H9 (cell line): ENCODE results near the gene BUB1. TPM values are rescaled to one million over a fixed set of nuclear protein-coding genes. Genes with fewer than 3 reads are reported as not detected.
A peak's percentile ranks its signal among the peaks of the same experiment; 100 is the strongest.

Source experiments
- DNase-seq: peaks from one replicate; pipeline ENCODE4 v3.0.0-alpha.2; 2017
- H2AFZ ChIP-seq: one replicate; pipeline ENCODE4 v1.6.1; 2013; ENCODE audit warnings: mild to moderate bottlenecking, low read length, control low read depth, moderate library complexity
- H2AK5ac ChIP-seq: 2 replicates; pipeline ENCODE4 v1.6.1; 2013; ENCODE audit warnings: low read length, control low read depth, mixed read lengths; ENCODE audit not compliant: insufficient read length
- H2BK120ac ChIP-seq: one replicate; pipeline ENCODE4 v1.6.1; 2013; ENCODE audit warnings: low read depth, mild to moderate bottlenecking, low read length, control low read depth, inconsistent platforms; ENCODE audit not compliant: poor library complexity, severe bottlenecking
- H2BK12ac ChIP-seq: 2 replicates; pipeline ENCODE4 v1.6.1; 2013; ENCODE audit warnings: low read length, control low read depth, mixed read lengths, low read depth; ENCODE audit not compliant: insufficient read length
- H2BK15ac ChIP-seq: 2 replicates; pipeline ENCODE4 v1.6.1; 2013; ENCODE audit warnings: low read depth, low read length, control low read depth
- H2BK20ac ChIP-seq: one replicate; pipeline ENCODE4 v1.6.1; 2013; ENCODE audit warnings: low read depth, mild to moderate bottlenecking, low read length, control low read depth, inconsistent platforms; ENCODE audit not compliant: poor library complexity, severe bottlenecking
- H2BK5ac ChIP-seq: 2 replicates; pipeline ENCODE4 v1.6.1; 2013; ENCODE audit warnings: low read length, control low read depth, mixed read lengths; ENCODE audit not compliant: insufficient read length
- H3K14ac ChIP-seq: 2 replicates; pipeline ENCODE4 v1.6.1; 2013; ENCODE audit warnings: low read length, control low read depth; ENCODE audit not compliant: insufficient read depth
- H3K18ac ChIP-seq: 2 replicates; pipeline ENCODE4 v1.6.1; 2013; ENCODE audit warnings: low read depth, mild to moderate bottlenecking, mixed read lengths, low read length, control low read depth; ENCODE audit not compliant: insufficient read length
- H3K23ac ChIP-seq: 2 replicates; pipeline ENCODE4 v1.6.1; 2013; ENCODE audit warnings: low read length, control low read depth, mixed read lengths, low read depth; ENCODE audit not compliant: insufficient read length
- H3K23me2 ChIP-seq: 2 replicates; pipeline ENCODE4 v1.6.1; 2013; ENCODE audit warnings: low read depth, mild to moderate bottlenecking, mixed read lengths, low read length, control low read depth; ENCODE audit not compliant: insufficient read length, poor library complexity, severe bottlenecking
- H3K27ac ChIP-seq: 2 replicates; pipeline ENCODE4 v1.5.1; 2013; ENCODE audit warnings: low read length, control low read depth, mixed read lengths, low read depth; ENCODE audit not compliant: insufficient read length
- H3K27me3 ChIP-seq: 2 replicates; pipeline ENCODE4 v1.6.1; 2013; ENCODE audit warnings: low read length, control low read depth, inconsistent platforms; ENCODE audit not compliant: insufficient read depth
- H3K4ac ChIP-seq: 2 replicates; pipeline ENCODE4 v1.6.1; 2013; ENCODE audit warnings: low read depth, mild to moderate bottlenecking, control low read depth, inconsistent platforms, low read length, moderate library complexity
- H3K4me1 ChIP-seq: 2 replicates; pipeline ENCODE4 v1.6.1; 2013; ENCODE audit warnings: low read length, control low read depth, inconsistent platforms; ENCODE audit not compliant: insufficient read depth
- H3K4me2 ChIP-seq: 2 replicates; pipeline ENCODE4 v1.6.1; 2013; ENCODE audit warnings: low read length, control low read depth, mixed read lengths; ENCODE audit not compliant: insufficient read length, insufficient read depth
- H3K56ac ChIP-seq: 2 replicates; pipeline ENCODE4 v1.6.1; 2013; ENCODE audit warnings: low read depth, mild to moderate bottlenecking, mixed read lengths, low read length, control low read depth; ENCODE audit not compliant: insufficient read length
- H3K79me1 ChIP-seq: 2 replicates; pipeline ENCODE4 v1.6.1; 2013; ENCODE audit warnings: low read depth, mild to moderate bottlenecking, moderate library complexity, low read length, control low read depth, inconsistent platforms; ENCODE audit not compliant: insufficient read depth, poor library complexity, severe bottlenecking
- H3K79me2 ChIP-seq: 2 replicates; pipeline ENCODE4 v1.6.1; 2013; ENCODE audit warnings: low read length, control low read depth, inconsistent platforms; ENCODE audit not compliant: insufficient read depth
- H3K9ac ChIP-seq: 2 replicates; pipeline ENCODE4 v1.6.1; 2013; ENCODE audit warnings: low read length, control low read depth, mixed read lengths; ENCODE audit not compliant: insufficient read length; ENCODE audit errors: extremely low read depth
- H3K9me3 ChIP-seq: one replicate; pipeline ENCODE4 v1.6.1; 2013; ENCODE audit warnings: low read depth, low read length, inconsistent platforms; ENCODE audit not compliant: control insufficient read depth
- H3T11ph ChIP-seq: one replicate; pipeline ENCODE4 v1.6.1; 2013; ENCODE audit warnings: mild to moderate bottlenecking, low read length, control low read depth, inconsistent platforms
- H4K20me1 ChIP-seq: one replicate; pipeline ENCODE4 v1.6.1; 2013; ENCODE audit not compliant: control insufficient read depth, insufficient read length, insufficient read depth
- H4K5ac ChIP-seq: 2 replicates; pipeline ENCODE4 v1.6.1; 2013; ENCODE audit warnings: low read depth, mild to moderate bottlenecking, mixed read lengths, low read length, control low read depth; ENCODE audit not compliant: insufficient read length
- H4K8ac ChIP-seq: replicated peaks from 2 replicates; pipeline ENCODE4 v1.6.1; 2013; ENCODE audit warnings: low read length, control low read depth, mixed read lengths, low read depth; ENCODE audit not compliant: insufficient read length
- H4K91ac ChIP-seq: 2 replicates; pipeline ENCODE4 v1.6.1; 2013; ENCODE audit warnings: low read depth, mild to moderate bottlenecking, moderate library complexity, mixed read lengths, low read length, control low read depth; ENCODE audit not compliant: insufficient read length
- H3K27ac Mint-ChIP-seq, 3 experiments: 2 replicates in 2 of 3; 3 replicates in 1 of 3; pipeline ENCODE4 v1.8.0; 2020 to 2021; ENCODE audit warnings: mixed read lengths in 3 of 3, mild to moderate bottlenecking in 1 of 3, moderate library complexity in 1 of 3
- H3K27me3 Mint-ChIP-seq: 2 replicates; pipeline ENCODE4 v1.8.0; 2021; ENCODE audit warnings: low read depth, mild to moderate bottlenecking, moderate library complexity, mixed read lengths
- H3K36me3 Mint-ChIP-seq, 3 experiments: 2 replicates in 2 of 3; 3 replicates in 1 of 3; pipeline ENCODE4 v1.8.0; 2020 to 2021; ENCODE audit warnings: low read depth in 3 of 3, mixed read lengths in 3 of 3; ENCODE audit not compliant: insufficient read depth in 1 of 3
- H3K4me1 Mint-ChIP-seq, 2 experiments: 2 replicates each; pipeline ENCODE4 v1.8.0; 2020; ENCODE audit warnings: mixed read lengths in 2 of 2
- H3K4me3 Mint-ChIP-seq, 2 experiments: 2 replicates in 1 of 2; 3 replicates in 1 of 2; pipeline ENCODE4 v1.8.0; 2020 to 2021; ENCODE audit warnings: mild to moderate bottlenecking in 2 of 2, mixed read lengths in 2 of 2, moderate library complexity in 1 of 2
- H3K9me3 Mint-ChIP-seq, 2 experiments: 2 replicates in 1 of 2; 3 replicates in 1 of 2; pipeline ENCODE4 v1.8.0; 2020; ENCODE audit warnings: mild to moderate bottlenecking in 2 of 2, mixed read lengths in 2 of 2, moderate library complexity in 1 of 2
- WGBS: extraction: QIAGEN DNeasy Blood & Tissue Kit; methylation state at CpG from one replicate; pipeline ENCODE4 v1.1.7; 2013; ENCODE audit warnings: missing lambda C conversion rate, low lambda C conversion rate, mixed read lengths; ENCODE audit not compliant: insufficient read length; ENCODE audit errors: extremely low coverage; 5-methylcytosine and 5-hydroxymethylcytosine counted together
- total RNA-seq: library from RNA; stranded (reverse); gene quantifications from 2 replicates; pipeline ENCODE4 v1.2.1, GENCODE V29; 2021
- TF ChIP-seq, protein P1 (sequence below): fragments of 200-600 bp; sonication (generic); conservative IDR thresholded peaks from 3 replicates; pipeline ENCODE4 v1.8.0; 2021; ENCODE audit warnings: antibody characterized with exemption, mild to moderate bottlenecking

The BUB1 gene
- total RNA-seq, 1 experiment from 2014 or later: 144 TPM

DNA sequence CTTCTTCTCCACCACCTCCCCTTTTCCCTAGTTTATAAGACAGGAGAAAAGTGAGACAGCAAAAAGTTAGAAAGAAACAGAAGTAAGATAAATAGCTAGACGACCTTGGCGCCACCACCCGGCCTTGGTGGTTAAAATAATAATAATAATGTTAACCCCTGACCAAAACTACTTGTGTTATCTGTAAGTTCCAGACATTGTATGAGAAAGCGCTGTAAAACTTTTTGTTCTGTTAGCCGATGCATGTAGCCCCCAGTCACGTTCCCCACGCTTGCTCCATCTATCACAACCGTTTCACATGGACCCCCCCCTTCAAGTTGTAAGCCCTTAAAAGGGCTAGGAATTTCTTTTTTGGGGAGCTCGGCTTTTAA lies 1.5 kb upstream of the BUB1 start:
- Mint-ChIP-seq H3K36me3 (peaks cover 16 to 38% (median 20%) of the 10 kb centered on the region in 3 experiments), H3K27ac (peak overlapping the region in 1 of 3 experiments; percentile 90; a peak in 1 of 7 replicates), H3K9me3 (peaks cover 15 to 25% of the 10 kb centered on the region in 2 experiments), H3K27me3 (peaks cover 1% of the 10 kb centered on the region; the same call in 1 of the 2 replicates), H3K4me1 (peaks cover 63 to 65% of the 10 kb centered on the region in 2 experiments), H3K4me3 (peak overlapping the region in 1 of 2 experiments; percentile 96; a peak in 3 of 5 replicates)
- Histone ChIP-seq H3K4ac (no peak overlapping the region), H2BK5ac (no peak overlapping the region), H3K27me3 (no peaks in the 10 kb centered on the region), H3K9me3 (no peaks in the 10 kb centered on the region), H3K23ac (no peak overlapping the region), H3K14ac (no peak overlapping the region), H4K8ac (no peak overlapping the region), H2BK120ac (no peak overlapping the region), H3K79me1 (peaks cover 11% of the 10 kb centered on the region), H2BK15ac (no peak overlapping the region), H4K20me1 (no peaks in the 10 kb centered on the region), H2BK20ac (no peak overlapping the region), H3K18ac (no peak overlapping the region), H3K4me2 (no peak overlapping the region), H2AFZ (no peak overlapping the region), H3K4me1 (peaks cover 5% of the 10 kb centered on the region; the same call in 1 of the 2 replicates), H3K27ac (no peak overlapping the region), H4K5ac (no peak overlapping the region), H4K91ac (no peak overlapping the region), H3K79me2 (peaks cover 23% of the 10 kb centered on the region), H3K56ac (no peak overlapping the region), H2AK5ac (no peak overlapping the region), H3T11ph (no peak overlapping the region), H2BK12ac (no peak overlapping the region), H3K23me2 (peaks cover 7% of the 10 kb centered on the region), H3K9ac (no peak overlapping the region)
- TF ChIP-seq, protein P1, sequence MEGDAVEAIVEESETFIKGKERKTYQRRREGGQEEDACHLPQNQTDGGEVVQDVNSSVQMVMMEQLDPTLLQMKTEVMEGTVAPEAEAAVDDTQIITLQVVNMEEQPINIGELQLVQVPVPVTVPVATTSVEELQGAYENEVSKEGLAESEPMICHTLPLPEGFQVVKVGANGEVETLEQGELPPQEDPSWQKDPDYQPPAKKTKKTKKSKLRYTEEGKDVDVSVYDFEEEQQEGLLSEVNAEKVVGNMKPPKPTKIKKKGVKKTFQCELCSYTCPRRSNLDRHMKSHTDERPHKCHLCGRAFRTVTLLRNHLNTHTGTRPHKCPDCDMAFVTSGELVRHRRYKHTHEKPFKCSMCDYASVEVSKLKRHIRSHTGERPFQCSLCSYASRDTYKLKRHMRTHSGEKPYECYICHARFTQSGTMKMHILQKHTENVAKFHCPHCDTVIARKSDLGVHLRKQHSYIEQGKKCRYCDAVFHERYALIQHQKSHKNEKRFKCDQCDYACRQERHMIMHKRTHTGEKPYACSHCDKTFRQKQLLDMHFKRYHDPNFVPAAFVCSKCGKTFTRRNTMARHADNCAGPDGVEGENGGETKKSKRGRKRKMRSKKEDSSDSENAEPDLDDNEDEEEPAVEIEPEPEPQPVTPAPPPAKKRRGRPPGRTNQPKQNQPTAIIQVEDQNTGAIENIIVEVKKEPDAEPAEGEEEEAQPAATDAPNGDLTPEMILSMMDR: peak; percentile 16; the same call in 2 of the 3 replicates
- DNase-seq: no peak
- WGBS: no CpG with 5 or more reads among the region's 9 CpGs
